GM19397 (cell line): ENCODE measurements around the gene EXTL1.
"Not testable (repeated sequence)": the region's sequence is repeated elsewhere in the genome, so short reads cannot be mapped to it uniquely, and the experiment has no call there.

Experiments
- ATAC-seq: cut with Tn5 transposase; IDR thresholded peaks from one replicate; pipeline ENCODE4 v1.9.1; 2021; ENCODE audit warnings: mild to moderate bottlenecking, moderate library complexity; ENCODE audit not compliant: unreplicated experiment

The EXTL1 gene, protein sequence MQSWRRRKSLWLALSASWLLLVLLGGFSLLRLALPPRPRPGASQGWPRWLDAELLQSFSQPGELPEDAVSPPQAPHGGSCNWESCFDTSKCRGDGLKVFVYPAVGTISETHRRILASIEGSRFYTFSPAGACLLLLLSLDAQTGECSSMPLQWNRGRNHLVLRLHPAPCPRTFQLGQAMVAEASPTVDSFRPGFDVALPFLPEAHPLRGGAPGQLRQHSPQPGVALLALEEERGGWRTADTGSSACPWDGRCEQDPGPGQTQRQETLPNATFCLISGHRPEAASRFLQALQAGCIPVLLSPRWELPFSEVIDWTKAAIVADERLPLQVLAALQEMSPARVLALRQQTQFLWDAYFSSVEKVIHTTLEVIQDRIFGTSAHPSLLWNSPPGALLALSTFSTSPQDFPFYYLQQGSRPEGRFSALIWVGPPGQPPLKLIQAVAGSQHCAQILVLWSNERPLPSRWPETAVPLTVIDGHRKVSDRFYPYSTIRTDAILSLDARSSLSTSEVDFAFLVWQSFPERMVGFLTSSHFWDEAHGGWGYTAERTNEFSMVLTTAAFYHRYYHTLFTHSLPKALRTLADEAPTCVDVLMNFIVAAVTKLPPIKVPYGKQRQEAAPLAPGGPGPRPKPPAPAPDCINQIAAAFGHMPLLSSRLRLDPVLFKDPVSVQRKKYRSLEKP

DNA sequence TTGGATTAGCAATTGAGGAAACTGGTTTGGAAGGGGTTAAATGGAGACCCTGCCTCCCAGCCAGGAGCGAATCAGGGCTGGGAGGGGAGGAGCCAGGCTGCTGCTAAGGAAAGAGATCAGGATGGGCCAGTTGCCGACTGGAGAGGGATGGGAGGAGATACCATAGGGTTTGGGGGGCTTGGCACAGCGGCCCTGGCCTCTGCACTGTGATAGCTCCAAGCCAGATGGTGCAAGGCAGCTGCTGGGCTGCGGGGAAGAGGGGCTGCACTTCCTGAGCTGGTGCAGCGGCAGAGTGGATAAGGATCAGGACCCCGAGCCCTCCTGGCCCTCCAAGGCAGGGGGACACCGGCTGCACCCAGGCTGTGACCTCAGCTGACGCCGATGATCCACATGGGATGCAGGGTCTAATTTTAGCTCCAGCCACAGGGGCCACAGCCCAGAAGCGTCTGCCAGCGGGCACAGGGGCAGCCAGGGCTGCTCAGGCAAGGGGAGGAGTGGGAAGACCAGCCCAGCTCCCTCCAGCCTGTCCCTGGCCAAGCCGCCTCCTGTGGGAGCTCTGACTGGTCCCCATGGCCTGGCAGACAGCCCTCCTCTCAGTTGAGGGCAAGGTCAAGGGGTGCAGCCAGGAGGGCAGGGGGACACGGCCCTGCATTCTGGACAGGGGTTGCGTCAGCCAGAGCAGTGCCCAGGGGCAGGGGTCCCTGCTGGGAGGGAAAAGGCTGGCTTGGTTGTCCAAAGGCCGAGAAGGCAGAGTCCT lies at the start of gene EXTL1:
TSS of gene EXTL1 (plus strand) at position 129 of the 757 bp plus-strand sequence. CDS start 872 bp downstream, outside the sequence.
- ATAC-seq = no peak

DNA sequence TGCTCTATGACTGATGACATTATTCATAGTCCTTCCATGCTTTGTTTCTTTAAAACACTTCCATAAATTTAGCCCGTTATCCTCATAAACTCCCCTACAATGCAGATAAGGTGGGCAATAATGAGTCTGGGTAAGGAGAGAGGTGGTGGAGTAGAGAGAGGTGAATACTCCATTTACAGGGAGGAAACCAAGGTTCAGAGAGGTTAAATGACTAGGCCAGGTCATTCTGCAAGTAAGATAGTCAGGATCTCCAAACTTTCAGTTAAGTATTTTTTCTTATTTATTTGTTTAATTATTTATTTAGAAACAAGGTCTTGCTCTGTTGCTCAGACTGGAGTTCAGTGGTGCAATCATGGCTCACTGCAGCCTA lies 49.8 kb upstream of the EXTL1 start:
- ATAC-seq = no peak

DNA sequence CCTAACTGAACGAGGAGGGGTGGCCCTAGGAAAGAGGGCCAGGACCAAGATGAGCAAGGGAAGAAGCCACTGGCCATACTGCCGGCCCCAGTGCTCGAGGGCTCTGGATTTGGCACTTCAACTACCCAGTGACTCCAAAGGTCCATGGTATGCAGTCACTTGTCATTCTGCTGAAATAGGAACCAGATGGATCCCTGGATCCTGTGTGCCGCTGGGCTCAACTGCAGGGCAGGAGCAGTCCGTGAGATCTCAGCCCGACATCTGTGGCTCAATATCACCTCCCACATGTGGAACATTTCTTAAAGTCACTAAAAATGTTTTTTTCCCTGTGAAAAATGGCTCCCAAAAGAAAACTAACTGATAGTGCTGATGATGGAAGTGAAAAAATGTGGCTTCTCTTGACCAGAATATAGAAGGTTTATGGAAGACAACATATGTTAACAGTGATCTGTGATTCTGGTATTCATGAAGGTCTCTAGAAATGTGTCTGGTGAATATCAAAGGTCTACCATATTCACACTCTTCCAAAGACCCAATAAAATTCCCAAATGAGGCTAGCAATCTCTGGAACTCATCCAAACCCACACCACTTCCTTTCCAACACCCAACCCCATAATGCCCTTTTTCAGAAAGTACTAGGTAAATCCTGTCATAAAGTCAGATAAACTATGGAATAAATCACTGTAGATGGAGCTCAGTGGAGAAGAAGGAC lies 47.8 kb upstream of the EXTL1 start:
- ATAC-seq = no peak

DNA sequence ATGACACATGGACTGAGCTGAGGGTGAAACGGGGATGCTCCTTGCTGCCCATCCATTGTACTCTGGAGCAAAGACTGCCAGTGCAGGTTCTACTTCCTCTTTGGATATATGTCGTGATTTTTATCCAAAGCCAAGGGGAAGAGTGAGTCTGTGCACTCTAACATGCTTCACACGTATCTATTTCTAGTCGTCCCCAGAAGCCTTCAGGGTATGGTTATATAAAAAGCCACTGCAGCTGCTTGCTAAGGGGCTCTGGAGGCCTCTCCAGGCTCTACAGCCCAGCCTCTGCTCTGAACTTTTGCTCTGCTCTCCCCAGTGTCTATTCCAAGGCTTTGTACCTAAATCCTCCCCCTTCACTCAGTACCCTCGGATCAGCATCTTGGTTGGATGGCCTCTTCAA lies 43.8 kb upstream of the EXTL1 start:
- no peak for ATAC-seq

DNA sequence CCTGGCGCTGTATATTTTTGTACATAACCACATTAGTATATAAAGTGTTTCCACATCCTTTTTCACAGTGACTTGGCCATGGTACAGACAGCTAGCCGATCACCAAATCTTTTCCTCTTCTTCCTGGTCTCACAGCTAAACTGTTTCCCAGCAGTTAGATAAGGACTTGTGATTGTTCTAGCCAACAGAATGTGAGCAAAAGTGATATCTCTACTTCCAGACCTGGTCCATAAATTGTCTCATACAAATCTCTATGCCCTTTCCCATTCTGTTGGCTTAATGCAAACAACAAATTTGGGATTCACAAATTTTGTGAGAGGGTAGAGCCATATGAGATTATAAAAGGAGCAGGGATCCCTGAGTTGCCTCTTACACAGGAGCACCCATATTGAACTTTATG lies 43.2 kb upstream of the EXTL1 start:
- no peak for ATAC-seq

DNA sequence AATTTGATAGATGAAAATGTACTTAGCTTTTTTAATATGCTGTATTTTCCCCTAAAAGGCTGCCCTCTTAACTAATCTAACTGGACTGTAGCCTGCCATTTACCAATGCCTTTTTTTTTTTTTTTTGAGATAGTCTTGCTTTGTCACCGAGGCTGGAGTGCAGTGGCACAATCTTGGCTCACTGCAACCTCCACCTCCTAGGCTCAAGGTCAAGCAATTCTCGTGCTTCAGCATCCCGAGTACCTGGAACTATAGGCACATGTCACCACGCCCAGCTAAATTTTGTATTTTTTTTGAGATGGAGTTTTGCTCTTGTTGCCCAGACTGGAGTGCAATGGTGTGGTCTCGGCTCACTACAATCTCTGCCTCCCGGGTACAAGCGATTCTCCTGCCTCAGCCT lies 42.4 kb upstream of the EXTL1 start:
- no peak for ATAC-seq

DNA sequence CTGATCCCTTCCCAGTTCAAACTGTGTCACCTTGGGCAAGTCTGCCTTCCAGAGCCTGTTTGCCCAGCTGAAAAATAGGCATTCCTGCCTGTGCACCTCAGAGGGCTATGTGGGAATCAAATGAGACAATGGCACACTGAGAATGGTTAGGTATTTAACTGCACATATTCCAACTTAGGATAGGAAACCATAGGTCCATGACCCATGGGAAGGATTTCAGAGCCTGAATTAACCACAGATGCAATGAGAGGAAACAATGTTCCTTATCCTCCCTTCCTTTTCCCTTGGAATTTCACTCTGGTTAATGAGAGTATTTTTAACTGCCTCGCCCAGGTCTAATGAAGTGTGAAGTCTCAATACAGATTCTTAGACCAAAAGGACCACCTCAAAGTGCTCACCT lies 36.4 kb upstream of the EXTL1 start:
- ATAC-seq = no peak

DNA sequence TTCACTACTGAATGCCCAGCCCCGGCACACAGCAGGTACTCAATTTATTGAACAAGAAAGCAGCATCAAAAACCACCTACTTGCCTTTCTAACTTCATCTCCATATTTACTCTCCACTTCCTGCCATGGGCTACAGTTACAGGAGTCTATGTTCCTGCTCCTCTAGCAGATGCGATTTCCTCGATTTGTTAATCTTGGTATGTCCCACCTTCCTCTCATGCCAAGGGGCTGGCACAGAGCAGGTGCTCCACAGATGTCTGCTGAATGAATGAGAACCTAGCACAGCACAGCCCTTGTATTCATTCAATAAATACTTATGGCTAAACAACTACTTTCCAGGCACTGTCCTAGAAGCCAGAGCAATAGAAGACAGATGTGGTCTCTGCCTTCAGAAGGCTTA lies 35.9 kb upstream of the EXTL1 start:
- no peak for ATAC-seq

DNA sequence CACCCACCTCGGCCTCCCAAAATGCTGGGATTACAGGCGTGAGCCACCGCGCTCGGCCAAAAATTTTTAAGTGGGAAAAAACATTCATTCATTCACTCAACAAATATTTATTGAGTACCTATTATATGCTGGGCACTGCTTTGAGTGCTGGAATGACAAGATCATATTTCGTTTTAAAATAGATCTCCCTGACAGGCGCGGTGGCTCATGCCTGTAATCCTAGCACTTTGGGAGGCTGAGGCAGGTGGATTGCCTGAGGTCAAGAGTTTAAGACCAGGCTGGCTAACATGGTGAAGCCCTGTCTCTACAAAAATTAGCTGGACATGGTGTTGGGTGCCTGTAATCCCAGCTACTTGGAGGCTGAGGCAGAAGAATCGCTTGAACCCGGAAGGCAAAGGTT lies 34.8 kb upstream of the EXTL1 start:
- not testable (repeated sequence) for ATAC-seq

DNA sequence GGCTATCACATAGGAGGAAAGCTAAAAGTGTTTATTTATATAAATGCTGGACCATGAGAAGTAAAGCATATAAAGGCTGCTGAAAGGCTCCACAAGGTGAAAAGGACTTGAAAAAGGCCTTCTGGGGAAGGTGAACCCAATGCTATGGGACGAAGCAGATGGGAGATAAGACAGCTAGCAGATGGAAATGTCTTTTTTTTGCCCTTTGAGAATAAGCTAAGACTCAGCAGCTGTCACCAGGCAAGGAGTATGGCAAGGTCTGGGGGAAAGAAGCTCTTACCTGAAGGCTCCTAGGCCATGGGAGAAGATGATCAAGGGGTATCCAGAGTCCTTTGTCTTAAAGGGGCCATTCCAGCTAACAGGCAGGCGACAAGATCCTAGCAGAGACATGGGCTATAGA lies 33.6 kb upstream of the EXTL1 start:
- no peak for ATAC-seq

DNA sequence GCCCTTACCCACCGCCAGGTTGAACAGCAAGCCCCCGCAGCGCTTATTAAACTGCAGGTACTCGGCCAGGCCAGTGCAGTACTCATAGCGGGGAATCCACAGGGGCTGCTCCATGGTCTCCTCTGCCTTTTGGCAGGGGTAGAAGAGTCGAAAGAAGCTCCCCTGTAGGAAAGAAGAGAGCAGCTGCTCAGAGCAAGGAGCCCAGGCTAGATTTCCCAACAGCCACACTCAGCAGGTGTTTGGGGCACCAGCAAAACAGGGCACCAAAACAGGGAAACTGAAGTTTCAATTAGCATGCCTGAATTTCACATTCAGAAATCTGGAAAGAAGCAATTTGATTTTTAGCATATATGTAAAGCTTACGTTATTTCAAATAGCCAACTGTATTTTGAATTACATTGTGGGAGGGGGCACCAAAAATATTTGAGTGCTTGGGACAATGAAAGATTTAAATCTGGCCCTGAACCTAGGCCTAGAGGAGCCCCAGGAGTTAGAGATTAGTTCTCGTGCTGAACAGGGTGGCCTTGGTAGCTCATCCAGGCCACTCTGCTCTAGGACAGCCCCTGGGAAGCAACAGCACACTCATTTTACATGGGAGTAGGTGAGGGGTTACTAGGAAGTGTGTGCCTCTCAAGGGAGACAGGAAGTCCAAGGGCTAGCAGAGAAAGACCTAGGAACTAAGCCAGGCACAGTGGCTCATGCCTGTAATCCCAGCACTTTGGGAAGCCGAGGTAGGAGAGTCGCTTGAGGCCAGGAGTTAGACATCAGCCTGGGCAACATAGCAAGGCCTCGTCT lies 31.9 kb upstream of the EXTL1 start:
- no peak for ATAC-seq

DNA sequence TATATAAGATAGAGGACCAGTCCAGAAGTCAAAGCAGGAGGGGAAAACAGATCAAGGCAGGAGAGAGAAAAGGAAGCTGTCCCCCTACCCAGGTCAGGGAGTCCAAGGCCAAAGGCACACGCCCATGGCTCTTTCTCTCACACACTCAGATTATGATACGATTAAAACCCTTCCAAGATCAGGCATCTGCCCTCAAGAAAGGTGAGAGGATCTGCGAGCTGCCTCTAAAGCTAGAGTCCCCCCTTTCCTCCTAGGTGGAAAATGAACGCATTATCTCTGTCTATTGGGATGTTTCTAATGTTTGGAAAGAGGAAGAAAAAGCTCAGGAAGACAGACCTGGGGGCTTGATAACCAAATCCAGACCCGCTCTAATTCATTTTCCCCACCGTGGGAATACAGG lies 31.3 kb upstream of the EXTL1 start:
- ATAC-seq = no peak

DNA sequence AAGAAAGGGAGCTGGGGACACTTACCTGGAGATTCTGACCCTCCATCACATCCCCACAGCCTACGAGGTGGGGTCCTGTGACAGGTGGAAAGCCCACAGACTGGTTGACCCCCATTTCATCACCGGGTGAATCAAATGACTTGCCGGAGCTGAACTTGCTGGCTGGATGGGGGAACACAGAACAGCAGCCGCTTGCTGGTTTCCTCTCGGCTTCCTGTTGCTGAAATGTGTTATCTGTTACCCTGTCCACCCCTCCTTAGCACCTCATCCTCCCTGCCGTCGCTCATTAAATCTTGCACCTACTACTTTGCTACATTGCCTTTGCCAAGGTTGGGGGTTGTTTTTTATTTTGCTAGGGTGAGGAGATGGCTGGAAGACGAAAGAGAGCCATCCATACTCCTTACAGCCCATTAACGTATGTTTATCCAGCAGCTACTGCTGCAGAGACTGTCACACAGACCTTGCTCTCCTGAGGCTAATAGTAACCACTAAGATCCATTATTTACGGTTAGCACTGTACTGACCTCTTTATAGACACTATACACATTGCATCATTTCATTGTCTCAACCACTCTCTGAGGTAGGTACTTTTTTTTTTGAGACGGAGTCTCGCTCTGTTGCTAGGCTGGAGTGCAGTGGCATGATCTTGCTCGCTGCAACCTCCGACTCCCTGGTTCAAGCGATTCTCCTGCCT lies 30.7 kb upstream of the EXTL1 start:
- no peak for ATAC-seq

DNA sequence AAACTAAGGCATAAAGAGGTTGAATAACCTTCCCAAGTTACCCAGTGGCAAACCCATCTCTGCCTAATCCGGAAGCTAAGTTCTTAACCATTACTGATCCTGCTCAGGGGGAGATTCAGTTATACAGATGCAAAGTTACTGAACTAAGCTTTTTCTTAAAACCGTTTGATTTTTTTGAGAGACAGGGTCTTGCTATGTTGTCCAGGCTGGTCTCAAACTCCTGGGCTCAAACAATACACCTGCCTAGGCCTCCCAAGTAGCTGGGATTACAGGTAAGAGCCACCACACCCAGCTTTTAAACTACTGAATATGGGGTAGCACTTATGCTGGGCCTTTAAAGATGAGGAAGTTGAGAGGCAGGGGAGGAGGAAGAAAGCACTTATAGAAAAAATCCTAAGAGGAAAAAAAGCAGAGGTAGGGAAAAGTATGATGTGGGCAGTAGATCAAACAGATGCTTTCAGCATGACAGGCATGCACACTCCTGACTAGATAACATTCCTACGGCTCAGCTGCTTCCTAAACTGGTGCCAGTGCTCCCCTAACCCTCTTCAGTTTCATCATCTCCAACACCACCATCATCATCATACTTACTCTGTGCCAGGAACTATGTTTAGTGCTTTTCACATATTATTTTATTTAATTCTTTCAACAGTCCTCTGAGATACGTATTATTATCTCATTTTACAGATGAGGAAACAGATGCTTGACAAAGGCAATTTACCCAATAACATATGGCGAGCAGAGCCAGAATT lies 29.5 kb upstream of the EXTL1 start:
- no peak for ATAC-seq

DNA sequence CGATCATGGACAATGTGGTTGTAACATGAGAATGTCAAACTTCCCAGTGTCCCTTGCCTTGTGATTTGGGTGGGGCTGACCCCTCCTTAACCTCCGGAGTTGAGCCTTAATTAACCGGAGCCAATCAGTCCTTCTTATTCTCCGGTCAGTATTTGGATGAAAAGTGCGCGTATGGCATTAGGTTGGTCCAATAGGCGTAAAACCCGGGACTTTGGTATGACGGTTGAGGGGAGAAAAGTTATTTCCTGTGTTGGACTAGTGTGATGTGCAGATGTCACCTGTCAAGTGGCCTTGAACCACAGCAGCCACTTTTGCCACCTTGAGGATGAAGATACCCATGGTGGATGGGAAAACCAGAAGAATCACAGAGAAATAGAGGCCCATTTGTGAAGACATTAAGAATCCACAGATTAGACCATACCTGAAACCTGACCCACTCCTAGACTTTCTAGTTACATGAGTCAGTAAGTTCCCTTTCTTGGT lies 28.8 kb upstream of the EXTL1 start:
- ATAC-seq = no peak

DNA sequence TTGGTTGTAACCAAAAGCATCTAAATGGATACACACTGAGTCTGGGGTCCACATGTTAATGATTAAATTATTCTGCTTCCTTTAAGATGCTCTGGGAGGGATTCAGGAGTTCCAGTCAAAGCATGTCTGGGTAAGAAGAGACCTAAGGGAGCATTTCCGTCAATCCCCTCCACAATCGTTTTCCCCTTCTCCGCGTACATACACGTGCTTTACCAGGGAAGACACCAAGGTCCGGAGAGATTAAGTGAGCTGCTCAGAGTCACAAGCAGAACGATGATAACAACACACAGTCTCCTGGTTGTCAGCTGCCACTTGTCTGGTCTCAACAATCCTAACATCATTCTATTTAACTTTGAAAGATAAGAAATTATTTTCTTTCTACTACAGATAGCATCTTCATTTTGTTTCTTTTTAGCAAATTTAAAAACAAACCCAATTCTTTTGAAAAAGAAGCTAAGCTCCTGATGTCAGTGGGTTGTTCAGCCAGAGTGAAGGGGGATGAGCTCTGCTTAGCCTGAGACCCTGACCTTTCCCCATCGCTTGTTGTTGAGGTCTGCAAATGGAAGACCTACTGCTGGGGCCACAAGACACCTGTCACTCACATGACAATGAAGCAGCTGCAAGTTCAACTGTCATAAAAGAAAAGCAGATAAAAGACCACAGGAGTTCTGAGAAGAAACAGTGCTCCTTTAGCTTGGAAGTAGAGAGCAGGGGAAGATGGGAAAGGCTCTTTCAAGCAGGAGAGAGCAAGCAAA lies 28.2 kb upstream of the EXTL1 start:
- no peak for ATAC-seq

DNA sequence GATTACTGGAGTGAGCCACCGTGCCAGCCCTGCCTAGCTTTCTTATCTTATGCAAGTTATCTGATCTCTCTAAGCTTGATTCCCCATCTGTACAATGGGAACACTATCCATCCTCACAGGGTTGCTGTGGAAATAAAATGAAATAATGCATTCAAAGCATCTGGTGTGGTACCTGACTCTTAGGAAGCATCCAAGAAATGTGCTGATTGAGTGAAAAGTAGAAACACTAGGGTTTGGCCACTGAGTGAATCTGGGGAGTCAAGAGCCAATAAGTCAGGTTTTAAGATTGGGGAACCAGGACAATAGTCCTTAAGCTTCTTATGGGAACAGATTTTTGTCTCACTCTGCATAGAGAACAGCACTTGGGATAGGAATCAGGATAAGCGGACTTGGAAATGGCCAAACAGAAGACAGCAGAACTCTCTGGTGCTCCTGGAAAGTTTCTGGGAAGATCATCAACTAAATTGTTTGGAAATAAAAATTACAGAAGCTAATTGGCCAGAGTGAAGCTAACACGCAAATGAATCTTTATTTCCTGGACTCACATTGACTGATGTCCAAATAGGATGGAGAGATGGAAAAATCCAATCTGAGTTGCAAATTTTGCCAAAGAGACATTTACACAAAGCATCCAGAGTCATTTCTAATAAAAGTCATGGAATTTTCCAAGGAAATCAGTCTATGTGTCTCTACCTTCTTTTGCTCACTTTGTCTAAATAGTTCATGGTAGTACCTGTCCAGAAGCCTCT lies 27.0 kb upstream of the EXTL1 start:
- ATAC-seq = no peak
